Melanocyte of skin (primary cell): ENCODE measurements around the gene FHAD1. TPM values are rescaled to one million over a fixed set of nuclear protein-coding genes. Genes with fewer than 3 reads are reported as not detected.

Experiments used
- total RNA-seq, 2 donors: library from RNA; depleted of rRNA; stranded (reverse); fragments of >200 nt; gene quantifications; 2 replicates each; pipeline ENCODE4 v1.2.3, GENCODE V29; 2012

FHAD1 gene
- total RNA-seq = under 1 TPM; under 0.01 TPM

DNA sequence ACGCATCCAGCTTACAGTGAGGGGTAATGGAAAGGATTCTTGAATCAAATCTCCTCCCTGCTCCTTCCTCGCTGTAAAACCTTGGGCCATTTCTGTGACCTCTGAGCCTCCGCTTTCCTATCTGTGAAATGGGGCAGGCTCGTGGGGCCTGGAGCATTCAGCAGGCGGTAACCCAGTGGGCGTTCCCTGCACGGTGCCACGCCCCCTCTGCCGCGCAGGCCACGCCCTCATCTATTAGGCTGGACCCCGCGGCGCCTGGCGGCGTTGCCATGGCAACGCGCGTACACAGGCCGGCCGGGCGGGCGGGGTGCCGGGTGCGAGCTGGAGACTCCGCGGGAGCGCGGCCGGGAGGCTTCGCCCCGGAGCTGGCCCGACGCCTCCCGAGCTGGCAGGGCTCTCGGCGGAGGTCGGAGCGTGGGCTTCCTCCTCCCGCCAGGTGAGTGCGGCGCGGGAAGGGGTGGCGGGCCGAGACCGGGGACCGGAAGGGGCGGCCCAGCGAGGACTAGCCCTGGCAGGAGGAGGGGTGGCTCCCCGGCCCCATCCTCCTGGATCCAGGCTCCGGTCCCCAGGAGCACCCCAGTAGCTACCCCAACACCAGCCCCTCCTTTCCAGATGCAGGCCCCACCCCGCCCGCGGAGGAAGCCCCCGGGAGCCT is at the start of gene FHAD1:
TSS of gene FHAD1 (plus strand) at position 264 of the 655 bp plus-strand sequence. CDS start 4,562 bp downstream, outside the sequence.

DNA sequence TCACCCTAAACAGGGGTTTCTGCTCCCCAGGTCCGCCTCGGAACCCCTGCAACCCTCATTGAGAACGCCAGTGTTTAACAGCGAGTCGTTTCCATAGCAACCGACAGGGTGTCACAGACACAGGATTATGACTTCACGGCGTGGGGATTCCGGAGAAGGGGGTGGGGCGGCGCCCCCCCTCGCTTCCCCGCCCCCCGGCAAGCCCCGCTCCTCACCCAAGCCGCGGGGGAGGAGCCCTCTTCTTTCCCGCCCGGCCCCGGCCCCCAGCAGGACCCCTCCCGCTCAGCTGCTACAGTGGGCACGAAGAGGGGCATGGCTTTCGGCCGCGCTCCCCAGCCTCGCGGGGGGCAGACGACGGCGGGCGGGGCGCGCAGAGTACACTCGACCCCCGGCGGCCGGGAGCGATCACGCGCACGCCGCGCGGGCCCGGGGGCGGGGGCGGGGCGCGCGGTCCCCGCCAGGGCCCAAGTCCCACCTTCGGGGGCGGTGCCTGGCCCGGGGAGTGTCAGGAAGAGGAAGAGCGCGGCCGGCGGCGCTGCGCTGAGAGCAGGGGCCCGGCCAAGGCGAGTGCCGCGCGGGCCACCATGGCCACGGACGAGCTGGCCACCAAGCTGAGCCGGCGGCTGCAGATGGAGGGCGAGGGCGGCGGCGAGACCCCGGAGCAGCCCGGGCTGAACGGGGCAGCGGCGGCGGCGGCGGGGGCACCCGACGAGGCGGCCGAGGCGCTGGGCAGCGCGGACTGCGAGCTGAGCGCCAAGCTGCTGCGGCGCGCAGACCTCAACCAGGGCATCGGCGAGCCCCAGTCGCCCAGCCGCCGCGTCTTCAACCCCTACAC is 162.6 kb downstream of the FHAD1 start, which contains the start of gene EFHD2:
TSS of gene EFHD2 (plus strand) at position 501 of the 835 bp plus-strand sequence. CDS start at position 585, 84 bp downstream.

Other genes starting within 250 kb of the FHAD1 start
- gene TMEM51, start 93.5 kb upstream of the FHAD1 start, total RNA-seq = 10 to 100 TPM; 27.0 to 33.4 TPM
- gene EFHD2, start 162.7 kb downstream of the FHAD1 start, total RNA-seq = 10 to 100 TPM; 25.5 to 50.0 TPM
- not detected for gene CTRC, start 191.2 kb downstream of the FHAD1 start, total RNA-seq
- not detected for gene CELA2A, start 209.5 kb downstream of the FHAD1 start, total RNA-seq
- not detected for gene CELA2B, start 228.9 kb downstream of the FHAD1 start, total RNA-seq